Progenitor cell of endocrine pancreas (in vitro differentiated cells): ENCODE results near the gene POSTN. TPM values are rescaled to one million over a fixed set of nuclear protein-coding genes. Genes with fewer than 3 reads are reported as not detected.

Experiments
- DNase-seq: peaks from one replicate; pipeline ENCODE4 v3.0.0; 2021; ENCODE audit warnings: low spot score; ENCODE audit not compliant: unreplicated experiment
- H3K27ac Mint-ChIP-seq: 2 replicates; pipeline ENCODE4 v1.8.0; 2021; ENCODE audit warnings: mild to moderate bottlenecking, moderate library complexity, mixed read lengths
- H3K27me3 Mint-ChIP-seq: 2 replicates; pipeline ENCODE4 v1.8.0; 2021; ENCODE audit warnings: mixed read lengths
- H3K36me3 Mint-ChIP-seq: 2 replicates; pipeline ENCODE4 v1.8.0; 2022; ENCODE audit warnings: mixed read lengths; ENCODE audit not compliant: insufficient read depth
- H3K4me1 Mint-ChIP-seq: 2 replicates; pipeline ENCODE4 v1.8.0; 2021; ENCODE audit warnings: low read depth, mixed read lengths
- H3K4me3 Mint-ChIP-seq: 2 replicates; pipeline ENCODE4 v1.8.0; 2021; ENCODE audit warnings: low read depth, mild to moderate bottlenecking, moderate library complexity, mixed read lengths
- H3K9me3 Mint-ChIP-seq: 2 replicates; pipeline ENCODE4 v1.8.0; 2021; ENCODE audit warnings: low read depth, mixed read lengths
- total RNA-seq: library from RNA; stranded (reverse); gene quantifications from 2 replicates; pipeline ENCODE4 v1.2.1, GENCODE V29; 2021
- TF ChIP-seq, protein P1 (sequence below): fragments of 200-600 bp; sonication (generic); IDR thresholded peaks from one replicate; pipeline ENCODE4 v1.5.0; 2021; ENCODE audit warnings: antibody characterized with exemption, mild to moderate bottlenecking; ENCODE audit not compliant: unreplicated experiment

The POSTN gene
- total RNA-seq, 1 donor from 2014 or later = 1.5 TPM

DNA sequence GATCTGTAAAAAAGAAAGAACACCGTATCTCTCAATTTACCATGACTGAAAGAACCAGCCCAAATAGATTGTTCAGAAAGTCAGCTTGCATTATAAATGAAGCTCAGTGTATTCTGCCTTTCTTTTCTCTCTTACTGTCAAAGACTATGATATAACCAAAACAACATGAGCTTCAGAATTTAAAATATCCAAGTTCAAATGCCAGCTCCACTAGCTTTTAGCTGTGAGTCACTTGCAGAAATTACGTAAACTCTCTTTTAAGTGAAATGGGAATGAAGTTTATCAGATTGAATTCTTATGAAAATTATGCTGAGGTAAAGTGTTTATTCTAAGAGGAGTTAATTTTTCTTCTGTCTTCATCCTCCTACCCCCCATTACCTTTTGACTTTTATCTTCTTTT lies 20.0 kb upstream of the POSTN start:
- peaks cover 10% of the 10 kb centered on the region for H3K9me3 Mint-ChIP-seq
- TF ChIP-seq, protein P1, sequence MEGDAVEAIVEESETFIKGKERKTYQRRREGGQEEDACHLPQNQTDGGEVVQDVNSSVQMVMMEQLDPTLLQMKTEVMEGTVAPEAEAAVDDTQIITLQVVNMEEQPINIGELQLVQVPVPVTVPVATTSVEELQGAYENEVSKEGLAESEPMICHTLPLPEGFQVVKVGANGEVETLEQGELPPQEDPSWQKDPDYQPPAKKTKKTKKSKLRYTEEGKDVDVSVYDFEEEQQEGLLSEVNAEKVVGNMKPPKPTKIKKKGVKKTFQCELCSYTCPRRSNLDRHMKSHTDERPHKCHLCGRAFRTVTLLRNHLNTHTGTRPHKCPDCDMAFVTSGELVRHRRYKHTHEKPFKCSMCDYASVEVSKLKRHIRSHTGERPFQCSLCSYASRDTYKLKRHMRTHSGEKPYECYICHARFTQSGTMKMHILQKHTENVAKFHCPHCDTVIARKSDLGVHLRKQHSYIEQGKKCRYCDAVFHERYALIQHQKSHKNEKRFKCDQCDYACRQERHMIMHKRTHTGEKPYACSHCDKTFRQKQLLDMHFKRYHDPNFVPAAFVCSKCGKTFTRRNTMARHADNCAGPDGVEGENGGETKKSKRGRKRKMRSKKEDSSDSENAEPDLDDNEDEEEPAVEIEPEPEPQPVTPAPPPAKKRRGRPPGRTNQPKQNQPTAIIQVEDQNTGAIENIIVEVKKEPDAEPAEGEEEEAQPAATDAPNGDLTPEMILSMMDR = no peak
- no peaks in the 10 kb centered on the region for H3K36me3 Mint-ChIP-seq
- H3K4me3 Mint-ChIP-seq = no peak overlapping the region
- H3K27ac Mint-ChIP-seq = no peak overlapping the region
- H3K27me3 Mint-ChIP-seq = no peaks in the 10 kb centered on the region
- peaks cover 38% of the 10 kb centered on the region for H3K4me1 Mint-ChIP-seq
- no peak for DNase-seq

DNA sequence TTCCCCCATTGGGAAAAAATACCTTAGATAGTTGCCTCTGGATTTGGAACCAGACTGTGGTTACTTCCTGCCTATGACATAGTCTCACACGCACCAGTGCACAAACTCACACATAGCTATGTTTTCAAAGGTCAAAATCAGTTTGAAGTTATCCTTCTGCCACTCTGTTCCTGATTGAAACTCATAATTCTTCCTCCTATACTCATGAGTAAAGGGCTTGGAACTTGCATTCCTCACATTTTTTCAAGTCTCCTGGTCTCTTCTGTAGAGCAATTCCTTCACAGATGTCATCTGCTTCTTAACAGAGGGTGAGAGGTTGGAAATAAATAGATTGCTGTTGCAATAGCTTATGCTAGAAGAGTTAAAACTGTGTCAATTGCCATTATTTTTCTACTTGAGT lies 18.6 kb upstream of the POSTN start:
- Mint-ChIP-seq H3K36me3 (no peaks in the 10 kb centered on the region), H3K27me3 (no peaks in the 10 kb centered on the region), H3K9me3 (peaks cover 10% of the 10 kb centered on the region), H3K4me3 (no peak overlapping the region), H3K4me1 (peaks cover 36% of the 10 kb centered on the region), H3K27ac (peak overlapping the region; percentile 80)
- TF ChIP-seq, protein P1 = no peak
- DNase-seq = no peak

DNA sequence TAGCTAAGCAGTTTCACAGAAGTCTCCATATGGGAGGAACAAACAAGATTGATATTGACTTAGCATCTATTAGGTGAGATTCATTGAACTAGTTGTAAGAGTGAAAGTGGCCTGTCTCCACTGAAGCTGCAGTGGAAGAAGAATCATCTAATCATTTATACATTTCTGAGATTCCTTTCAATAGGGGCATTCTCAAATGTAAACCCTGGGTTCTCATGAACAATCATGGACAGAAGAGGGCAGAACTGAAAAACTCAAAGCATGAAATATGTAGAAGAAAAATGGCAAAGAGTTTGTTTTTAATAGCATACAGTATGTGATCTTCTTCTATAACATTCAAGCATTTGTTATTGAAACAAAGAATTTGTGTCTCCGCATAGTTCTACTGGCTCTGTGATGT lies 17.6 kb upstream of the POSTN start:
- no peaks in the 10 kb centered on the region for H3K36me3 Mint-ChIP-seq
- H3K4me3 Mint-ChIP-seq = no peak overlapping the region
- peaks cover 10% of the 10 kb centered on the region for H3K9me3 Mint-ChIP-seq
- DNase-seq = no peak
- H3K4me1 Mint-ChIP-seq = peaks cover 27% of the 10 kb centered on the region
- no peak overlapping the region for H3K27ac Mint-ChIP-seq
- no peaks in the 10 kb centered on the region for H3K27me3 Mint-ChIP-seq
- TF ChIP-seq, protein P1 = no peak

DNA sequence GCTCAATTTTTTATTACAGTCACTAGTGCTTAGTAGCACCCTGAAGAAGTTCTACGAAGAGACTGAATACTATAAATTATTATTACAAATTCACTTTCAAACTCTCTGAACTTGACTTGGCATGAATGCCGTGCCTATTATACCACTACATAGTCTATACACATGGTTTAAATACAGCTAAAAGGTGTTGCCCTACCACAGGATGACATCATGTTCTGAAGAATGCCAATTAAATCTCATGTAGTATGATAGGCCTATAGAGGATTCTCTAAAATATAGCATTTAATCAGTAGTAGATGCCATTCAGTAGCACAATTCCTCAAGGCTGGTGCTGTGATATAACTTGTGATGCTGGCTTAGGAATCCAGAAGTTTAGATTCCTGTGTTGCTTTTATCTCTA lies 16.7 kb upstream of the POSTN start:
- TF ChIP-seq, protein P1 = no peak
- Mint-ChIP-seq H3K27ac (no peak overlapping the region), H3K9me3 (peaks cover 4% of the 10 kb centered on the region), H3K4me1 (peaks cover 23% of the 10 kb centered on the region), H3K4me3 (no peak overlapping the region), H3K36me3 (no peaks in the 10 kb centered on the region), H3K27me3 (no peaks in the 10 kb centered on the region)
- DNase-seq = no peak

DNA sequence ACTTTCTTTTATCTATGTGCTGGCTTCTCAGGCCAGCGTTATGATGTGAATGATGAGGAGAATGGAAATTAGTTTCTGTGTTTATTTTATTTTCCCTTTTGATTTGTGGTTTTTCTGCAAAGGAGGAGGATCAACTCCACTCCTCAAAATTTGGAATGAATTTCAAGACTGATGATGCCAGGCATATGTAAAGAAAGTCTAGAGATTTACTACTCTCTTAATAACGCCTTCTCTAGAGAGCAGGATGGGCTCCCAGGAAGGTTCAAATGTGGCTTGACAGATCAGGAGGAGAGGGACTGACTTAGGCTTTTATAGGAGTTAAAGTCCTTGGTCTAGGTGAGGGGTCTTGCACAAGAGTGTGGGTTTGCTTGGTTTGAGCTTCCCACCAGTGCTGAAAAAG lies 15.1 kb upstream of the POSTN start:
- H3K36me3 Mint-ChIP-seq = no peaks in the 10 kb centered on the region
- no peaks in the 10 kb centered on the region for H3K9me3 Mint-ChIP-seq
- no peak overlapping the region for H3K27ac Mint-ChIP-seq
- H3K27me3 Mint-ChIP-seq = no peaks in the 10 kb centered on the region
- no peak for DNase-seq
- peaks cover 21% of the 10 kb centered on the region for H3K4me1 Mint-ChIP-seq
- TF ChIP-seq, protein P1 = no peak
- no peak overlapping the region for H3K4me3 Mint-ChIP-seq
